ENCODE data around the gene DNAH1. TPM values are rescaled to one million over a fixed set of nuclear protein-coding genes. Genes with fewer than 3 reads are reported as not detected.

Gene DNAH1
- total and polyA plus RNA-seq, 2 of the 13 experiments (the other 11 are each of a cell fraction or from before 2014, with no cell fraction given) = 0.64 to 3.5 TPM

DNA sequence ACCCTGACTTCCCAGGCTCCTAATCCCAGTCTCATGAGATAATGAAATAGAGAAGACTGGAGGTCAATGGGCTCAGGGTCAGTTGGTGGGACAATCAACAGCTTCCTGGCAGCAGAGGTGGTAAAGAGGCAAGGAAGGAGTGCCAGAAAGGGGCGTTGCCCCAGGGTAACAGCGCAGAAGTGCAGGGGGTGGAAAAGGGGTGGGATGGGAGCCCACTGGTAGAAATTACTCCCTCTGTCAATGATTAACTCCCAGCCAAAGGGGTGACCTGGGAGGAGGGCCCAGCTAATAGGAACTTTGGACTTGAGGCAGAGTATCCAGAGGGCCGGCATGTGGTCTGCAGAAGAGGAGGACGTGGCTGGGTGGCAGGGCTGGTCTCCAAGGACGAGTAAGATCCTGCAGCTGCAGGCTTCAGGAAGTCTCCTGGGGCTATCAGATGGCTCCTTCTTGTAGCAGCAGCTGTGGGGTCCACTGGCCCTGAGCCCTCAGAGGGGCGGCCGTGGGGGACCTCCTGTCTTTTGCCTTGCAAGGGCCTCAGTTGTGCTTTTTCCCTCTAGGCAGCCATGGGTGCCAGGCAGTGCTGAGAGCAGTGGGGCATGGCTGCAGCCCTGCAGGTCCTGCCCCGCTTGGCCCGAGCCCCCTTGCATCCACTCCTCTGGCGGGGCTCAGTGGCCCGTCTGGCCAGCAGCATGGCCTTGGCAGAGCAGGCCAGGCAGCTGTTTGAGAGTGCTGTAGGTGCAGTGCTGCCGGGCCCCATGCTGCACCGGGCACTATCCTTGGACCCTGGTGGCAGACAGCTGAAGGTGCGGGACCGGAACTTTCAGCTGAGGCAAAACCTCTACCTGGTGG lies 26.1 kb upstream of the DNAH1 start (continued):
- TF ChIP-seq, protein P1, sequence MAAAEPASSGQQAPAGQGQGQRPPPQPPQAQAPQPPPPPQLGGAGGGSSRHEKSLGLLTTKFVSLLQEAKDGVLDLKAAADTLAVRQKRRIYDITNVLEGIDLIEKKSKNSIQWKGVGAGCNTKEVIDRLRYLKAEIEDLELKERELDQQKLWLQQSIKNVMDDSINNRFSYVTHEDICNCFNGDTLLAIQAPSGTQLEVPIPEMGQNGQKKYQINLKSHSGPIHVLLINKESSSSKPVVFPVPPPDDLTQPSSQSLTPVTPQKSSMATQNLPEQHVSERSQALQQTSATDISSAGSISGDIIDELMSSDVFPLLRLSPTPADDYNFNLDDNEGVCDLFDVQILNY (CRISPR knock-in tag; conservative IDR thresholded peaks at IDR 0.05) = no peak
- TF ChIP-seq POLR2A (IDR thresholded peaks at IDR 0.05; ENCODE audit: insufficient read depth in 1 of 2, low read depth in 2 of 2, low read length in 2 of 2) (peak in 1 of 2 experiments; percentile 99; a peak in 2 of 4 replicates), TGIF2 (CRISPR knock-in tag; IDR thresholded peaks at IDR 0.05) (peak; percentile 73; the same call in 1 of the 2 replicates), SP4 (CRISPR knock-in tag; IDR thresholded peaks at IDR 0.05) (peak; percentile 44; the same call in 1 of the 2 replicates), FOXP1 (IDR thresholded peaks at IDR 0.05) (no peak), FOXP1 (CRISPR knock-in tag; IDR thresholded peaks at IDR 0.05) (peak; percentile 59), FOSL1 (CRISPR knock-in tag; IDR thresholded peaks at IDR 0.05; ENCODE audit: borderline replicate concordance) (no peak), HNRNPK (IDR thresholded peaks at IDR 0.05; ENCODE audit: low read depth, low read length, poor library complexity, severe bottlenecking) (no peak), MAF1 (CRISPR knock-in tag; IDR thresholded peaks at IDR 0.05; ENCODE audit: borderline replicate concordance) (no peak), NFE2L1 (CRISPR knock-in tag; IDR thresholded peaks at IDR 0.05; ENCODE audit: borderline replicate concordance) (peak; percentile 30; the same call in 1 of the 2 replicates), TAF15 (IDR thresholded peaks at IDR 0.05; ENCODE audit: low read depth, low read length, poor library complexity, severe bottlenecking) (no peak), ZFYVE20 (CRISPR knock-in tag; IDR thresholded peaks at IDR 0.05; ENCODE audit: borderline replicate concordance, low read depth) (no peak)
- TF ChIP-seq, protein P2, sequence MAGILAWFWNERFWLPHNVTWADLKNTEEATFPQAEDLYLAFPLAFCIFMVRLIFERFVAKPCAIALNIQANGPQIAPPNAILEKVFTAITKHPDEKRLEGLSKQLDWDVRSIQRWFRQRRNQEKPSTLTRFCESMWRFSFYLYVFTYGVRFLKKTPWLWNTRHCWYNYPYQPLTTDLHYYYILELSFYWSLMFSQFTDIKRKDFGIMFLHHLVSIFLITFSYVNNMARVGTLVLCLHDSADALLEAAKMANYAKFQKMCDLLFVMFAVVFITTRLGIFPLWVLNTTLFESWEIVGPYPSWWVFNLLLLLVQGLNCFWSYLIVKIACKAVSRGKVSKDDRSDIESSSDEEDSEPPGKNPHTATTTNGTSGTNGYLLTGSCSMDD (CRISPR knock-in tag; IDR thresholded peaks at IDR 0.05) = no peak
- TF ChIP-seq, protein P3, sequence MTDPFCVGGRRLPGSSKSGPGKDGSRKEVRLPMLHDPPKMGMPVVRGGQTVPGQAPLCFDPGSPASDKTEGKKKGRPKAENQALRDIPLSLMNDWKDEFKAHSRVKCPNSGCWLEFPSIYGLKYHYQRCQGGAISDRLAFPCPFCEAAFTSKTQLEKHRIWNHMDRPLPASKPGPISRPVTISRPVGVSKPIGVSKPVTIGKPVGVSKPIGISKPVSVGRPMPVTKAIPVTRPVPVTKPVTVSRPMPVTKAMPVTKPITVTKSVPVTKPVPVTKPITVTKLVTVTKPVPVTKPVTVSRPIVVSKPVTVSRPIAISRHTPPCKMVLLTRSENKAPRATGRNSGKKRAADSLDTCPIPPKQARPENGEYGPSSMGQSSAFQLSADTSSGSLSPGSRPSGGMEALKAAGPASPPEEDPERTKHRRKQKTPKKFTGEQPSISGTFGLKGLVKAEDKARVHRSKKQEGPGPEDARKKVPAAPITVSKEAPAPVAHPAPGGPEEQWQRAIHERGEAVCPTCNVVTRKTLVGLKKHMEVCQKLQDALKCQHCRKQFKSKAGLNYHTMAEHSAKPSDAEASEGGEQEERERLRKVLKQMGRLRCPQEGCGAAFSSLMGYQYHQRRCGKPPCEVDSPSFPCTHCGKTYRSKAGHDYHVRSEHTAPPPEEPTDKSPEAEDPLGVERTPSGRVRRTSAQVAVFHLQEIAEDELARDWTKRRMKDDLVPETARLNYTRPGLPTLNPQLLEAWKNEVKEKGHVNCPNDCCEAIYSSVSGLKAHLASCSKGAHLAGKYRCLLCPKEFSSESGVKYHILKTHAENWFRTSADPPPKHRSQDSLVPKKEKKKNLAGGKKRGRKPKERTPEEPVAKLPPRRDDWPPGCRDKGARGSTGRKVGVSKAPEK (CRISPR knock-in tag; IDR thresholded peaks at IDR 0.05; ENCODE audit: borderline replicate concordance) = no peak
- TF ChIP-seq, protein P4, sequence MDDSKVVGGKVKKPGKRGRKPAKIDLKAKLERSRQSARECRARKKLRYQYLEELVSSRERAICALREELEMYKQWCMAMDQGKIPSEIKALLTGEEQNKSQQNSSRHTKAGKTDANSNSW (CRISPR knock-in tag; IDR thresholded peaks at IDR 0.05; ENCODE audit: borderline replicate concordance) = peak; percentile 37; the same call in 1 of the 2 replicates
